ENCODE measurements around the gene ATP23.

- TF ChIP-seq, protein P1, sequence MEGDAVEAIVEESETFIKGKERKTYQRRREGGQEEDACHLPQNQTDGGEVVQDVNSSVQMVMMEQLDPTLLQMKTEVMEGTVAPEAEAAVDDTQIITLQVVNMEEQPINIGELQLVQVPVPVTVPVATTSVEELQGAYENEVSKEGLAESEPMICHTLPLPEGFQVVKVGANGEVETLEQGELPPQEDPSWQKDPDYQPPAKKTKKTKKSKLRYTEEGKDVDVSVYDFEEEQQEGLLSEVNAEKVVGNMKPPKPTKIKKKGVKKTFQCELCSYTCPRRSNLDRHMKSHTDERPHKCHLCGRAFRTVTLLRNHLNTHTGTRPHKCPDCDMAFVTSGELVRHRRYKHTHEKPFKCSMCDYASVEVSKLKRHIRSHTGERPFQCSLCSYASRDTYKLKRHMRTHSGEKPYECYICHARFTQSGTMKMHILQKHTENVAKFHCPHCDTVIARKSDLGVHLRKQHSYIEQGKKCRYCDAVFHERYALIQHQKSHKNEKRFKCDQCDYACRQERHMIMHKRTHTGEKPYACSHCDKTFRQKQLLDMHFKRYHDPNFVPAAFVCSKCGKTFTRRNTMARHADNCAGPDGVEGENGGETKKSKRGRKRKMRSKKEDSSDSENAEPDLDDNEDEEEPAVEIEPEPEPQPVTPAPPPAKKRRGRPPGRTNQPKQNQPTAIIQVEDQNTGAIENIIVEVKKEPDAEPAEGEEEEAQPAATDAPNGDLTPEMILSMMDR (IDR thresholded peaks at IDR 0.05; ENCODE audit: insufficient read depth, low read length), result no peak
- TF ChIP-seq GABPA (IDR thresholded peaks at IDR 0.05; ENCODE audit: low read depth), result no peak
- TF ChIP-seq POLR2AphosphoS5 (IDR thresholded peaks at IDR 0.05; ENCODE audit: low read depth), result no peak
- no peak for TF ChIP-seq REST (IDR thresholded peaks at IDR 0.05; ENCODE audit: insufficient replicate concordance, low read depth)
These were observed 14.3 kb upstream of the ATP23 start for GRCh38 chr12:57927086-57927485.
